Astrocyte of the spinal cord (primary cell): Measurements from ENCODE around the gene HLA-DPA1.

ENCODE experiments used
- DNase-seq: peaks from one replicate; pipeline ENCODE4 v3.0.0; 2011; ENCODE audit warnings: low read depth, low spot score
- H3K4me3 ChIP-seq: 2 replicates; pipeline ENCODE4 v1.5.1; 2011; ENCODE audit warnings: low read depth, mild to moderate bottlenecking, low read length, moderate library complexity
- CTCF ChIP-seq: IDR thresholded peaks from 2 replicates; pipeline ENCODE4 v1.5.1; 2012; ENCODE audit warnings: low read depth, mild to moderate bottlenecking, low read length, inconsistent platforms
- in situ Hi-C: cut with HindIII; loops from 2 replicates; pipeline ENCODE4 v1.10.0; 2017; ENCODE audit warnings: low sequenced_read_pairs

HLA-DPA1 gene

GRCh38 chr6:33023536-33023935 is 49.9 kb downstream of the HLA-DPA1 start:
- DNase-seq = no peak
- no peak for TF ChIP-seq CTCF
- in situ Hi-C loops = no loop called here
- no peak overlapping the region for H3K4me3 ChIP-seq

GRCh38 chr6:33021917-33022316 is 51.5 kb downstream of the HLA-DPA1 start:
- no peak for TF ChIP-seq CTCF
- no peak overlapping the region for H3K4me3 ChIP-seq
- in situ Hi-C loops = no loop called here
- no peak for DNase-seq

- no peak overlapping the region for H3K4me3 ChIP-seq
- TF ChIP-seq CTCF = no peak
- no peak for DNase-seq
- in situ Hi-C loops = no loop called here
Measured at GRCh38 chr6:33019372-33019771, 54.1 kb downstream of the HLA-DPA1 start.

GRCh38 chr6:33018904-33019303 is 54.5 kb downstream of the HLA-DPA1 start:
- H3K4me3 ChIP-seq = no peak overlapping the region
- no peak for TF ChIP-seq CTCF
- in situ Hi-C loops = no loop called here
- peak; percentile 4 for DNase-seq

GRCh38 chr6:33018418-33018817 is 55.0 kb downstream of the HLA-DPA1 start:
- no peak for TF ChIP-seq CTCF
- no peak overlapping the region for H3K4me3 ChIP-seq
- in situ Hi-C loops = no loop called here
- DNase-seq = no peak

GRCh38 chr6:33017694-33018353 is 55.6 kb downstream of the HLA-DPA1 start:
- in situ Hi-C loops = no loop called here

More at GRCh38 chr6:33017694-33018353, 55.6 kb downstream of the HLA-DPA1 start:
- no peak for TF ChIP-seq CTCF
- no peak for DNase-seq
- no peak overlapping the region for H3K4me3 ChIP-seq
